Endometrial microvascular endothelial cells (primary cell): ENCODE measurements around the gene SAMM50. TPM values are rescaled to one million over a fixed set of nuclear protein-coding genes. Genes with fewer than 3 reads are reported as not detected.

Source experiments
- in situ Hi-C: cut with HindIII; loops from 2 replicates; pipeline ENCODE4 v1.10.0; 2017; ENCODE audit warnings: low sequenced_read_pairs, low pct_unique_long_range_greater_than_20kb; ENCODE audit errors: inconsistent ontology term
- total RNA-seq: library from RNA; depleted of rRNA; stranded (reverse); fragments of >200 nt; gene quantifications from one replicate; pipeline ENCODE4 v1.2.3, GENCODE V29; 2015; ENCODE audit errors: inconsistent ontology term

The SAMM50 gene
- 60.4 TPM for total RNA-seq

DNA sequence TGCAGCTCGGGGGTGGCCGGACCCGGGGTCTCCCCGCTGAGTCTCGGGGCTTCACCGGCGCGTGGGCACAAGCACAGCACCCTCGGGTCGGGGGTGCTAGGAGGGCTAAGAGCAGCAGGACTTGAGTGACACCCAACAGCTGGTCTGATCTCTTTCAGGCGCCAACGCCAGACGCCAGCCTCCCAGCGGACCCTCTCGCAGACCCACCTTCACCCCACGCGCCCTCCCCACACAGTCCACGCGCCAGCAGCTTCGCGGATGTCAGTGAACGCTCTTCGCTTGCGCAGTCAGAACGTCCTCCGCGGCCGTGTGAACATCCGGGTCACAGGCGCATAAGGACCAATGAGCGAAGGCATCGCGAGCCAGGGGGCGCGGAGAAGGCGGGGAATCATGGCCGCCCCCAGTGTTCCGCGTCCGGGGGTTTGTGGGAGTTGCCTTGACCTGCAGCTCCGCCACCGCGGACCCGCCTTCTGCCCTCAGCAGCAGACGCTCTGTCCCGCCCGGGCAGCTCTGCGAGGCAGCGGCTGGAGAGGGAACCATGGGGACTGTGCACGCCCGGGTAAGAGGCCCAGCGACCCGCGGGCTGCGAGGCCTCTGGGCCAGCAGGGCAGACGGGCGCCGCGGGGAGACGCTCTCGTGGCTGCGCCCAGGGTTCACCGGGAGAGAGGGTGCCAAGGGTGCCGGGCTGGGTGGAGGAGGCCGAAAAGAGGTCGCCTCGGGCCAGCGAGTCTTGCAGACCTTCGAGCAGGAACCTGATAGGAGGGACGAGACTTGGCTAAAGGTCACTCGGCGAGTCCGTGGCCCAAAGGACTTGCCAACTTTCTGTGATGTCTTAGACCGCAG, at the start of gene SAMM50:
Gene SAMM50, plus strand, starts transcription at position 403 of the 843 bp plus-strand sequence. Its CDS starts 136 bp downstream, at position 539.
- in situ Hi-C loops, result no loop called here

DNA sequence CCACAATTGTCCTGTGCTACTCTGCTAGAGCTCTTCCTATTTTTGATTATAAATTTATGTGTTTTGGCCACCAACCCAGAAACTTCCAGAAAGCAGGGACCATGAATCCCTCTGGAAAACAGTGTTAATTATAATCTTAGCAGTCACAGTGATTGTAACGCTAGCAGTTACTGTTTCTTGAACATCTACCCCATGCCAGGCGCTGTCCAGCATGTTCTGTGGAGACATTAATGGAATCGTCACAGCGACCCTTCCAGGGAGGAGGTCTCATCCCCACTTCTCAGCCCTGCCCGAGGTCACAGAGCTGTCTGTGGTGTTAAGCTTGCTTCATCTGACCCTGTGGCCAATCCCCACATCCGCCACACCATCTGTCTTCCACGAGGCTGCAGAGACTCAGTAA, 49.6 kb upstream of the SAMM50 start:
- in situ Hi-C loops, result no loop called here

DNA sequence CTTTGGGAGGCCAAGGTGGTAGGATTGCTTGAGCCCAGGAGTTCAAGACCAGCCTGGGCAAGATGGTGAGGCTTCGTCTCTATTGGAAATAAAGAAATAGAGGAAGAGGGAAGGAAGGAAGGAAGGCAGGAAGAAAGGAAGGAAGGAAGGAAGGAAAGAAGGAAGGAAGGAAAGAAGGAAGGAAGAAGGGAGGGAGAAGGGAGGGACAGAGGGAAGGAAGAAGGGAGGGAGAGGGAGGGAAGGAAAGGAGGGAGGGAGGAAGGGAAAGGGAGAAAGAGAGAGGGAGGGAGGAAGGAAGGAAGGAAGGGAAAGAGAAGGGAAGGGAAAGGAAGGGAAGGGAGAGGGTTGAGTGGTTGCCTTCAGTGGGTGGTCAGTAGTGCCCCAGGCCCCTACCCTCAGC, 45.5 kb upstream of the SAMM50 start:
- in situ Hi-C loops, result no loop called here

DNA sequence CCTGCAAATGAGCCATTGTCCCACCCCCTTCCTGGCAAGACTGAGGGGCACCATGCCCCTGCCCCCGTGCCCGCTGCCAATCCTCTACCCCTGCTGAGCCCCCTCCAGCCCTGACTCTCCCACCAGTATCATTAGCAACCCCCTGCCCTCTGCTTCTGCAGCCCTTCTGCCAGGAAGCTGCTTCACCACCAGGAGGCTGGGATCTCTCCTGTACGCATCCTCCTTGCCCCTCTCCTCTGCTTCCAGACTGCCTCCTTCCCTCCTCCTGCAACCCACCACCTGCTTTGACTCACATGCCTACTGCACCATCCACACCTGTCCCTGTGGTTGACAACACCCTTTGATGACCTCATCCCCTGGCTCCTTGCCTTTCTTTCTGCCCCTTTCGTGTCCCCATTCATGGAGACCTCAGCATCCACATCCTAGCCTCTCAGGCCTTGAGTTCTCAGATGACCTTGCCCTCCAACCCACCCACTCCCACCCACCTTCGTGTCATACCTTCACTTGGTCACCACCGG, 45.0 kb upstream of the SAMM50 start:
- in situ Hi-C loops, result no loop called here

DNA sequence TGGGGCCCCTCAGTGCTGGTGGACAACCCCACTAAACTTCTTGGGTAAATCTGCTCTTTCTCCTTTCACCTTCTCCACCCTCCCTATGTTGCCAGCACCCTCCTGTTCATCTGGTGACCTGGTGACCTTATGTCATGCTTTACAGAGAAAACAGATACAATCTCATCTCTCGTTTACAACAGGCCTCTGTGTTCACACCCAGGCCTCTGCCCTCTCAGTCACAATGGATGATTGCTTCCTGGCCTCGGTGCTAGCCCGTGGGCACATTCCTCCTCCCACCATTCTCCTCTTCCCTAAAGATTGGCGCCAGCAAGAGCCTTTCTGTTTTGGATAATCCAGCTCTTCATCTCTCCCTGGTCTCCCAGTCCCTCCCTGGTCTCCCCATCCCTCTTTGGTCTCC, 43.9 kb upstream of the SAMM50 start:
- in situ Hi-C loops, result no loop called here

DNA sequence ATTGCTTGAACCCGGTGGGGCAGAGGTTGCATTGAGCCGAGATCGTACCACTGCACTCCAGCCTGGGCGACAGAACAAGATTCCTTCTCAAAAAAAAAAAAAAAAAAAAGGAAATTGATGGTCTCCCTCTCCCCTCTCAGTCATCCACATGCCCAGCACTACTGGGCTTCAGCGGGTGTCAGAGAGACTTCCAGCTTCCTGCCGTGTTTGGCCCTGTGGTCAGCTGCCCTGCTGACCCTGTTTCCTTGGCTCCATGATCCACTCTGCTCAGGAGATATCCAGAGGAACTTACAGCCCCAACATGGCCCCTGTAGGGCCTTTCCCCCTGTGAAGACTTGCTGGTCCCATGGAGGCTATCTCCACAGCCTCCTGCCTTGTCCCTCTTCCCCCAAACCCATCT, 37.7 kb upstream of the SAMM50 start:
- in situ Hi-C loops, result no loop called here

DNA sequence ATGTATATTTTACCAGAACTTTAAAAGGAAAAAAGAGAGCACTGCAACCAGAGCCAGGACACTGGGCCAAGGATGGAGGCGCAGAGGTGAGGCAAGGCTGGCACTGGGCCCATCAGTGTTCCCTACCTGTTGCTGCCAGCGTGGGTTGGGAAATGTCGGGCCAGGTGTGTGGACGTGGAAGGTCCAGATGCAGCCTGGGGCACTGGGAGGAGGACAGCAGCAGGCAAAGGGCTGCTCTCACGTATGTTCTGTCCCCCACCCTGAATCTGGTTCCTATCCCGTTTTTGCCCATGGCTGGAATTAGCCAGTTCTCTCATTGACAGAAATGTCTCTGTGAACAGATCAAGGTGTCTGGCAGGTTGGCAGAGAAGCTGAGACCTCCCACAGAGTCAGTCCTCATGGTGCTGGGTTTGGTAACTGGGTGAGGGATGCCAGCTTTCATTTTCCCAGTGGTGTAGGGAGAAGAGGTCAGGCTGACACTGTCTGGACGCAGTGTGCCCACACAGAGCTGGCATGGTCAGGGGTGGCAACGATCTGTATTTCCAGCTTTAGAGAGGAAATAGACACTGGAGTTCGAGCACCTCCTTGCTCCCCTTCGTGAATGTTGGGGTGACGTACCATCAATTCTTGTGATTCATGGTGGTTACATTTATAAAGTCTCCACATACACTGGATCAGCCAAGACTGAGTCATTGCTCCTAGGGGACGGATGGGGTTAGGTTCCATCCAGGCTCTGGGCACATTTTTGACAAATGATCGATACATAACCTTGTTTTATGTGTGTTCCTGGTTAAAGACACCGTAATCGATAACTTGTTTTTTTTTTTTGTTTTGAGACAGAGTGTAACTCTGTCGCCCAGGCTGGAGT, 35.9 kb upstream of the SAMM50 start:
- in situ Hi-C loops, result no loop called here

DNA sequence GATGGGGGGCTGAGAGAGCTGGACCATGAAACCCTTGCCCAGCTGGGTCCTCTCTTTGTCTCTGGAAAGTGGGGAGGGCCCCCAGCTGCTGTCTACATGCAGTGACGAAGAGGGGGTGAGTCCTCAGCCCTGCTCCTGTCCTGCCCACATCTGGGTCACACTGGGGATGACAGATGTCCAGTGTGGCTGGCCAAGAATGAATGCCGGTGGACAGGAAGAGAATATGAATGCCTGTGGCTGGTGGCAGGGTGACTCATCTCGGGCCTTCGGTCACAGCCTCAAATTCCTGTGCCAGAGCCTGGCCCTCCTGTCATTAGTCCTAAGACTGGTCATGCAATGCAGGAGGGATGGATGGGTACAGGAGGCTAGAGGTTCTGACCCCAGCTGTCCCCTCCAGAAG, 33.9 kb upstream of the SAMM50 start:
- in situ Hi-C loops, result no loop called here

DNA sequence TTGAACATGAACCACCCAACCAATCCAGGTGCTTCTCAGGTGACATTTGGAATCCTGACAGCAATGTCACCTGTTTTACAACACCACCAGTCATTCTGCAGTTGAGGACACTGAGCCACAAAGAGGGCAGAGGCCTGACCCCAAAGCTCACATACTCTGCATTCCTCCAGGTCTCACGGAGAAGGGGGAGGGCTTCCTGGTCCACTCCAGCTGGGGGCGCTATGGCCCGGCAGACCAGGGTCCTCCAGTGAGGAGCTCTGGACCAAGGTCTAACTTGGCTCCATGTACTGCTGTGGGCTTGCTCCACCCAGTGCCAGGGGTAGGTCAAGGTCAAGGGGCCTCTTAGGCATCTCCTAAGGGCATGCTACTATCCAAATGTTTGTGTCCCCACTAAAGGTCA, 33.1 kb upstream of the SAMM50 start:
- in situ Hi-C loops, result no loop called here

DNA sequence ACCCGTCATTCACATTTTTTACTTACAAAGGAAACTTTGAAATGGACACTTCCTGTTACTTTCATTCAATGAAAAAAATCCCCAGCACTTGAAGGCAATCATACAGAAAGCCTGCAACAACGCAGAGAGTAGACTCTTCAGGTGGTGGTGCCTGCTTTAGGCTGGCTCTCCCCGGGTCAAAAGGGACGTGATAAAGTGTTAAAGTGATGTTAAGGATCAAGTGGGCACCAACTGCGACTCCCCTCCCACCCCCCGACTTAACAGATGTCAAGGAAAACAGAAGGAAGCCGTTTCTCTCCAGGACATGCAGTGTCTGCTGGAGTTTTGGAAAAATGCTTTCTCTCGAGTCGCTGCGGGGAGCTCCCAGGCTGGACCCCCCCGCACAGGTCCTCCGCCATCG, 32.1 kb upstream of the SAMM50 start:
- in situ Hi-C loops, result no loop called here

DNA sequence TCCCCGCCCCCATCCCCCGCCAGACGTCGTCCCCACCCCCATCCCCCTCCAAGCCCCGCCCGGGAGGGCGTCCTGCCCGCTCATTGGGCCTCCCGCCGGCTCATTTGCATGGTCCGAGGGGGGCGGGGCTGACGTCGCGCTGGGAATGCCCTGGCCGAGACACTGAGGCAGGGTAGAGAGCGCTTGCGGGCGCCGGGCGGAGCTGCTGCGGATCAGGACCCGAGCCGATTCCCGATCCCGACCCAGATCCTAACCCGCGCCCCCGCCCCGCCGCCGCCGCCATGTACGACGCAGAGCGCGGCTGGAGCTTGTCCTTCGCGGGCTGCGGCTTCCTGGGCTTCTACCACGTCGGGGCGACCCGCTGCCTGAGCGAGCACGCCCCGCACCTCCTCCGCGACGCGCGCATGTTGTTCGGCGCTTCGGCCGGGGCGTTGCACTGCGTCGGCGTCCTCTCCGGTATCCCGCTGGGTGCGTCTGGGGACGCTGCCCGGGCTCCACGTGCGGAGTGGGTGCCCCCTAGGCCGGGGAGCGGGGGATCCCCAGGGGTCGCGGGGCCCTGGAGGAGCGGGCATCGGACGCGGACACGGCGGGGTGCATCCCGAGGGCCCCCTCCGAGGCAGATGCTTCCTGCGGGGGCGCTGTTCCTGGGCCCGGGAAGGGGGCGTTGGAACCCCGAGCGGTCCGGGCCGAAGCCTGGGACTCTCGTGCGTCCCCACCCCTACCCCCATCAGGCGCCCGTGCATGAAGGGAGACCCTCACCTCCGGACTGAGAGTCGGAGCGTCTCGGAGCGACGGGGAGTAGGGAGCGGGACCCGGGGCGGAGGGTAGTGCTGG, 31.4 kb upstream of the SAMM50 start, which contains the start of gene PNPLA3:
Gene PNPLA3, plus strand, starts transcription at position 175 of the 834 bp plus-strand sequence. Its CDS starts 107 bp downstream, at position 282.
- in situ Hi-C loops, result no loop called here

DNA sequence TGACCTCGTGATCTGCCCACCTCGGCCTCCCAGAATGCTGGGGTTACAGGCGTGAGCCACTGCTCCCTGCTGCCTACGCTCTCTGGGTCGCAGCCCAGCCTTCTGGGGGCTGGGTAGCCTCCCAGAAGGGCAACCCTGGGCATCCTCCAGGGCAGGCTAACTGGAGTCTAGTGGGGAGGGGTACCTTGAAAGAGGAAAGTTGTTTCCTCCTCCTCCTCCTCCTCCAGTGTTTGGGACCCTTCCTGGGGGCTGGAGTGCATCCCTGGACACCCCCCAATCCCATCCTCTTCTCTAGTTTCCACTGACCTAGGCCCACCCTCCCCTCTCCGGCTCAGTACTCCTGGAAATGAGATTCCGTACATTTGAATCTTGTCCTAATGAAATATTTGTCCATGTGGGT, 30.4 kb upstream of the SAMM50 start:
- in situ Hi-C loops, result no loop called here

DNA sequence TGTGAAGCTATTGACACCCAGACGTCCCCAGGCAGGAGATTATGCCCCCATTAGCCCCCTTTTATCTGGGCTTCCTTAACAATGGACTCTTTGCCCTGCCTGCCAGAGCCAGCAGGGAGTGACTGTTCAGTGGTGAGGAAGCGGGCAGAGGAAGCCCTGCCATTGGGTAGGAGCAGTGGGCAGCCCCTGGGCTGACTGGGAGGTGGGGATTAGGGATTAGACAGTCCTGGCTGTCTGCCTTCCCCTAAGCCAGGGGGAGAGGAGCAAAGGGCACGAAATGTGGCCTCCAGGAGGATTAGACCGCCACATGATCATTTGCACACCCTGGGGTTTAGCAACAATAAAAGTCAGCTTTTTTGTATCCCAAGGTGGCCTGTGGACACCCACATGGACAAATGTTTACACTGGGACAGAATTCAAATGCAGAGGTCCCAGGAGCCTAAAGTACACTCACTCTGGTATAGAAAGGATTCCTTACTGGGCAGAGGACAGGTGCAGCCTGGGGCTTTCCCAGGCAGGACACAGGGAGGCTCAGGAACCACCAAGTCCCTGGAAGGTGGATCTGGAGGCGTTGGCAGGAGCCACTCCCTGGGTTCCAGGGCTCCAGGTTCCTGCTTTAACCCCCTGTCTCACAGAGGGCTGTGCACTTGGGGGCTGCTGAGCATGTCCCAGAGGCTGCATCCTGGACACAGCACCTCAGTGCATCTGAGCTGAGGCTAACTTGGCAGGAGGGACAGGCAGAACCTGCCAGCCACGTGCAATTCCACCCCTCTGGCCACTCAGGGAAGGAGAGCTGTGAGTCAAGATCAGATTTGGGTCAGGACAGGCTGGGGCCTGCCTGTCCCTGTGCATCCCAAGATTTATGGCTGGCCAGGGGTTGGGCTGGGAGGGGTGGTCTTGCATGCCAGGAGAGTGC, 29.6 kb upstream of the SAMM50 start:
- in situ Hi-C loops, result no loop called here

DNA sequence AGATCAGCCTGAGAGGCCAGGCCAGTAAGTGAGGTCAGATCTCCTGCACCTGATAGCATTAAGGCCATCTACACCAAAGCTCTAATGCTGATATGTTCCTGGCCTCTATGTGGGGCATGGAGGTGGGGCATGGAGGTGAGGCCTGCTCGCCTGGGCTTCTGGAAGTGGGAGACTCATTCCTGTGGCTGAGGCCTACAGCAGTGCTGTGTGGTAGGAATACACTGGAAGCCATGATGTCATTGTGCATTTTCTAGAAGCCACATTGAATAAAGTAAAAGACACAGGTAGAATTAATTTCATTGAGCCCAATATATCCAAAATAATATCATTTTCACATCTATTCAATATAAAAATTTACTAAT, 28.9 kb upstream of the SAMM50 start:
- in situ Hi-C loops, result no loop called here

DNA sequence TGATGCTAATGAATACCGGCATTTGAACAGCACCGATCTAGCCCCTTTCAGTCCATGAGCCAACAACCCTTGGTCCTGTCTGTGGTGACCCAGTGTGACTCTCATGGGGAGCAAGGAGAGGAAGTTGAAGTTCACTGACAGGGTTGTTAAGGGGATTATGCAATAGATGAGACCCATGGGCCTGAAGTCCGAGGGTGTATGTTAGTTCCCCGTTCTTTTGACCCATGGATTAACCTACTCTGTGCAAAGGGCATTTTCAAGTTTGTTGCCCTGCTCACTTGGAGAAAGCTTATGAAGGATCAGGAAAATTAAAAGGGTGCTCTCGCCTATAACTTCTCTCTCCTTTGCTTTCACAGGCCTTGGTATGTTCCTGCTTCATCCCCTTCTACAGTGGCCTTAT, 26.8 kb upstream of the SAMM50 start:
- in situ Hi-C loops, result no loop called here

DNA sequence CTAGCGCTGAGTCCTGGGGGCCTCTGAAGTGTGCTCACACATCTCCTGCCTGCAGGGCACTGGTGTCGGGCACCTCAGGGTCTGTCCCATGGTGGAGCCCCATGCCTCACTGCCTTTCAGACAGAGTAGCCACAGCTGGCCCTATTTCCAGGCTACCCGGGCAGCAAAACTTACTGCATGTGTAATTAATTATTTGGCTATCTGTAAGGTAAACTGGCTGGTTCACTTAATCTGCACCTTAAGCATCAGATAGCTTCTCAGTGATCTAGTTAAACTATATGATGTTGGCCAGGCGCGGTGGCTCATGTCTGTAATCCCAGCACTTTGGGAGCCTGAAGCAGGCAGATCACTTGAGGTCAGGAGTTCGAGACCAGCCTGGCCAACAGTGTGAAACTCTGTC, 26.3 kb upstream of the SAMM50 start:
- in situ Hi-C loops, result no loop called here

DNA sequence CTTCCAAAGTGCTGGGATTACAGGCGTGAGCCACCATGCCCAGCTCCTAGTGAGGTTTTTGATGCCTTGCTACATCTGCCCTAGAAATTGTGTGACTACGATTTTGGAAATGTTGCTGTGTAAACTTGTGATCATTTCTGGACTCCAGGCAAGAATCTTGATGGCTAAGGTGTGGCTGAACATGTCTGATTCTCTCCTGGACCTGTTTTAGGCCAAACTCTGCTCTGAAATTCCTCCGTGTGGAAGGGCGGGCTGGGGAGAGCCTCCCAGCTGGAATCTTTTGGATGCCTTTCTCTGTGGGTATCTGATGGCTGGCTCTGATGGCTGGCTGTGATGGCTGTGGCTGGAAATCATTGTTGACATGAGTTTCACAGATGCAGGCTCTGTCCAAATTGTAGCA, 23.5 kb upstream of the SAMM50 start:
- in situ Hi-C loops, result no loop called here

DNA sequence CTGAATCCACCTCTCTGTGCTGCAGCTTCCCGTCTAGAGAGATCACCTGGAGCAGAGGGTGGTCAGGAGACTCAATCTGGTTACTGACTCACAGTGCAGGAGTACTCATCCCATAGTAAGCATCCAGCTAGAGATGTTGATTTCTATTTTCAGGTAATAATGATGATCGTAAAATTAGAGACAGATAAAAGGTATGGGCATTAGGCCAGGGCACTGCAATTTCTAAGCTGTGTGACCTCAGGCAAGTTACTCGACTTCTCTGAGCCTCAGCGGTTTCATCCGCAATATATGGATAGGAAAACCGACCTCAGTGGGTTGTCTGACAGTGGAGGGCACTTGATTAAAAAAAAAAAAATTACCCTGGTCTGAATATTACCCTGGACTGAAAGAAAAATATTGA, 13.8 kb upstream of the SAMM50 start:
- in situ Hi-C loops, result no loop called here
